Mononuclear cell (primary cell): ENCODE measurements around the gene FAM177B. TPM values are rescaled to one million over a fixed set of nuclear protein-coding genes. Genes with fewer than 3 reads are reported as not detected.
"Not testable (repeated sequence)": the region's sequence is repeated elsewhere in the genome, so short reads cannot be mapped to it uniquely, and the experiment has no call there.

ENCODE experiments used
- H3K27me3 ChIP-seq: 2 replicates; pipeline ENCODE4 v1.6.0; 2011; ENCODE audit warnings: low read length, control low read depth; ENCODE audit not compliant: insufficient read depth
- H3K4me1 ChIP-seq: 2 replicates; pipeline ENCODE4 v1.5.1; 2011; ENCODE audit warnings: mild to moderate bottlenecking, low read length, control low read depth; ENCODE audit not compliant: insufficient read depth
- H3K4me3 ChIP-seq: 2 replicates; pipeline ENCODE4 v1.5.1; 2011; ENCODE audit warnings: mild to moderate bottlenecking, low read length, moderate library complexity
- H3K9me3 ChIP-seq: 2 replicates; pipeline ENCODE4 v1.5.1; 2011; ENCODE audit warnings: low read depth, mild to moderate bottlenecking, control low read depth, low read length
- total RNA-seq: library from RNA; depleted of rRNA; stranded (reverse); fragments of >200 nt; gene quantifications from one replicate; pipeline ENCODE4 v1.2.3, GENCODE V29; 2012

FAM177B gene
- total RNA-seq, 1 donor = 0.63 TPM

- Histone ChIP-seq H3K9me3 (no peaks in the 10 kb centered on the region), H3K27me3 (no peaks in the 10 kb centered on the region), H3K4me1 (peaks cover 4% of the 10 kb centered on the region), H3K4me3 (no peak overlapping the region)
Observed at GRCh38 chr1:222728746-222729145, 8.3 kb upstream of the FAM177B start.

GRCh38 chr1:222730866-222731265, 6.1 kb upstream of the FAM177B start:
- Histone ChIP-seq H3K9me3 (no peaks in the 10 kb centered on the region), H3K4me3 (no peak overlapping the region), H3K27me3 (no peaks in the 10 kb centered on the region), H3K4me1 (peaks cover 7% of the 10 kb centered on the region)

- Histone ChIP-seq H3K27me3 (no peaks in the 10 kb centered on the region), H3K9me3 (no peaks in the 10 kb centered on the region), H3K4me1 (peaks cover 14% of the 10 kb centered on the region), H3K4me3 (no peak overlapping the region)
Observed at GRCh38 chr1:222732216-222733159, 4.5 kb upstream of the FAM177B start.

- Histone ChIP-seq H3K4me3 (no peak overlapping the region), H3K27me3 (no peaks in the 10 kb centered on the region), H3K9me3 (no peaks in the 10 kb centered on the region), H3K4me1 (peaks cover 14% of the 10 kb centered on the region)
Observed at GRCh38 chr1:222734740-222735139, 2.3 kb upstream of the FAM177B start.

GRCh38 chr1:222736470-222736869, 532 bp upstream of the FAM177B start:
- Histone ChIP-seq H3K9me3 (no peaks in the 10 kb centered on the region), H3K4me3 (no peak overlapping the region), H3K27me3 (no peaks in the 10 kb centered on the region), H3K4me1 (peaks cover 11% of the 10 kb centered on the region)

GRCh38 chr1:222739465-222739864, 2.5 kb downstream of the FAM177B start:
- Histone ChIP-seq H3K4me1 (peaks cover 11% of the 10 kb centered on the region), H3K9me3 (no peaks in the 10 kb centered on the region), H3K27me3 (no peaks in the 10 kb centered on the region), H3K4me3 (no peak overlapping the region)

GRCh38 chr1:222739929-222740328, 2.9 kb downstream of the FAM177B start:
- Histone ChIP-seq H3K4me1 (peaks cover 11% of the 10 kb centered on the region), H3K9me3 (no peaks in the 10 kb centered on the region), H3K4me3 (no peak overlapping the region), H3K27me3 (no peaks in the 10 kb centered on the region)

GRCh38 chr1:222741630-222742457, 4.8 kb downstream of the FAM177B start:
- H3K27me3 ChIP-seq, H3K4me1 ChIP-seq, H3K4me3 ChIP-seq, H3K9me3 ChIP-seq: not testable (repeated sequence)

- Histone ChIP-seq H3K4me3 (no peak overlapping the region), H3K4me1 (peaks cover 12% of the 10 kb centered on the region), H3K27me3 (no peaks in the 10 kb centered on the region), H3K9me3 (no peaks in the 10 kb centered on the region)
Observed at GRCh38 chr1:222749927-222750326, 12.9 kb downstream of the FAM177B start.

- Histone ChIP-seq H3K4me1 (peaks cover 12% of the 10 kb centered on the region), H3K4me3 (no peak overlapping the region), H3K9me3 (no peaks in the 10 kb centered on the region), H3K27me3 (no peaks in the 10 kb centered on the region)
Observed at GRCh38 chr1:222750651-222751050, 13.6 kb downstream of the FAM177B start.

GRCh38 chr1:222751255-222751654, 14.3 kb downstream of the FAM177B start:
- peaks cover 12% of the 10 kb centered on the region for H3K4me1 ChIP-seq
- H3K4me3 ChIP-seq = no peak overlapping the region
- H3K27me3 ChIP-seq = no peaks in the 10 kb centered on the region
- no peaks in the 10 kb centered on the region for H3K9me3 ChIP-seq

GRCh38 chr1:222754366-222755139, 17.6 kb downstream of the FAM177B start:
- Histone ChIP-seq H3K4me3 (no peak overlapping the region), H3K4me1 (peaks cover 12% of the 10 kb centered on the region), H3K27me3 (no peaks in the 10 kb centered on the region), H3K9me3 (no peaks in the 10 kb centered on the region)

GRCh38 chr1:222757646-222758268, 20.8 kb downstream of the FAM177B start:
- no peak overlapping the region for H3K4me3 ChIP-seq
- no peaks in the 10 kb centered on the region for H3K4me1 ChIP-seq
- no peaks in the 10 kb centered on the region for H3K27me3 ChIP-seq
- no peaks in the 10 kb centered on the region for H3K9me3 ChIP-seq

- Histone ChIP-seq H3K9me3 (no peaks in the 10 kb centered on the region), H3K4me1 (no peaks in the 10 kb centered on the region), H3K4me3 (no peak overlapping the region), H3K27me3 (no peaks in the 10 kb centered on the region)
Observed at GRCh38 chr1:222759451-222760035, 22.5 kb downstream of the FAM177B start.
